Stimulated activated naive CD4-positive, alpha-beta T cell treated with Interleukin-2 at 50 U/mL for 16 hours (primary cell): ENCODE data around the gene PNO1.
A peak's percentile ranks its signal among the peaks of the same experiment; 100 is the strongest.
"Not testable (repeated sequence)": the region's sequence is repeated elsewhere in the genome, so short reads cannot be mapped to it uniquely, and the experiment has no call there.

ENCODE experiments used
- DNase-seq: peaks from one replicate; lab custom pipeline; 2025; lab: John Stamatoyannopoulos, UW

PNO1 gene

GRCh38 chr2:68157402-68158133, at the start of gene PNO1:
PNO1 (plus strand) TSS chr2:68157888; CDS start chr2:68157935, 47 bp downstream.
- peak; percentile 96 for DNase-seq

- no peak for DNase-seq
Measured at GRCh38 chr2:68108120-68108519, 49.6 kb upstream of the PNO1 start.

- DNase-seq = no peak
Measured at GRCh38 chr2:68110102-68110501, 47.6 kb upstream of the PNO1 start.

GRCh38 chr2:68115965-68116364, 41.7 kb upstream of the PNO1 start:
- no peak for DNase-seq

GRCh38 chr2:68117922-68118321, 39.8 kb upstream of the PNO1 start:
- not testable (repeated sequence) for DNase-seq

- no peak for DNase-seq
Measured at GRCh38 chr2:68118816-68119215, 38.9 kb upstream of the PNO1 start.

- no peak for DNase-seq
Measured at GRCh38 chr2:68119504-68119903, 38.2 kb upstream of the PNO1 start.

- DNase-seq = peak; percentile 64
Measured at GRCh38 chr2:68121873-68122679, 35.6 kb upstream of the PNO1 start.

- no peak for DNase-seq
Measured at GRCh38 chr2:68122680-68122964, 35.1 kb upstream of the PNO1 start.

- DNase-seq = no peak
Measured at GRCh38 chr2:68124321-68124720, 33.4 kb upstream of the PNO1 start.

- DNase-seq = no peak
Measured at GRCh38 chr2:68125821-68126220, 31.9 kb upstream of the PNO1 start.

- DNase-seq = no peak
Measured at GRCh38 chr2:68126561-68126960, 31.1 kb upstream of the PNO1 start.

GRCh38 chr2:68127358-68128242, 30.1 kb upstream of the PNO1 start:
- DNase-seq = no peak

- no peak for DNase-seq
Measured at GRCh38 chr2:68134120-68134519, 23.6 kb upstream of the PNO1 start.

- DNase-seq = no peak
Measured at GRCh38 chr2:68134554-68134953, 23.1 kb upstream of the PNO1 start.

- DNase-seq = no peak
Measured at GRCh38 chr2:68135448-68136320, 22.0 kb upstream of the PNO1 start.

GRCh38 chr2:68141875-68142274, 15.8 kb upstream of the PNO1 start:
- DNase-seq = no peak

GRCh38 chr2:68151037-68151436, 6.7 kb upstream of the PNO1 start:
- no peak for DNase-seq

GRCh38 chr2:68152681-68153347, 4.9 kb upstream of the PNO1 start:
- no peak for DNase-seq

GRCh38 chr2:68155618-68156017, 2.1 kb upstream of the PNO1 start:
- no peak for DNase-seq

- DNase-seq = no peak
Measured at GRCh38 chr2:68156419-68156818, 1.3 kb upstream of the PNO1 start.
